HepG2 (cell line): ENCODE data around the gene PEX11B. TPM values are rescaled to one million over a fixed set of nuclear protein-coding genes. Genes with fewer than 3 reads are reported as not detected.

Source experiments
- HDAC6 ChIP-seq: fragments of 200-600 bp; sonication (generic); IDR thresholded peaks from 2 replicates; pipeline ENCODE4 v1.7.0; 2017; ENCODE audit warnings: mild to moderate bottlenecking, antibody characterized with exemption, low read length, low read depth
- MEF2D ChIP-seq: sonication (generic); formaldehyde crosslinking; IDR thresholded peaks from 2 replicates; pipeline ENCODE4 v1.5.1; 2020; ENCODE audit warnings: mild to moderate bottlenecking, missing genetic modification reagents
- NRL ChIP-seq: sonication (generic); formaldehyde crosslinking; IDR thresholded peaks from 2 replicates; pipeline ENCODE4 v1.5.0; 2020; ENCODE audit warnings: missing genetic modification reagents, mild to moderate bottlenecking, moderate library complexity, borderline replicate concordance
- POLR2A ChIP-seq, 2 experiments: IDR thresholded peaks; 2 replicates each; pipeline ENCODE4 v1.6.1; 2011; ENCODE audit warnings: low read depth in 2 of 2, low read length in 2 of 2, mild to moderate bottlenecking in 1 of 2, moderate library complexity in 1 of 2; ENCODE audit not compliant: insufficient read depth in 1 of 2
- SAP130 ChIP-seq: IDR thresholded peaks from 2 replicates; pipeline ENCODE4 v1.6.1; 2016; ENCODE audit warnings: low read depth
- TAF1 ChIP-seq: sonication (generic); formaldehyde crosslinking; IDR thresholded peaks from 2 replicates; pipeline ENCODE4 v1.4.0; 2020; ENCODE audit warnings: missing genetic modification reagents
- ZC3H4 ChIP-seq: sonication (generic); formaldehyde crosslinking; IDR thresholded peaks from 2 replicates; pipeline ENCODE4 v1.4.0; 2020; ENCODE audit warnings: missing genetic modification reagents, borderline replicate concordance
- ZMYM3 ChIP-seq: sonication (generic); formaldehyde crosslinking; IDR thresholded peaks from 2 replicates; pipeline ENCODE4 v1.5.1; 2020; ENCODE audit warnings: mild to moderate bottlenecking, missing genetic modification reagents
- ZNF317 ChIP-seq: sonication (generic); formaldehyde crosslinking; IDR thresholded peaks from 2 replicates; pipeline ENCODE4 v1.5.0; 2020; ENCODE audit warnings: mild to moderate bottlenecking, missing genetic modification reagents
- ZNF335 ChIP-seq: sonication (generic); formaldehyde crosslinking; IDR thresholded peaks from 2 replicates; pipeline ENCODE4 v1.4.0; 2020; ENCODE audit warnings: missing genetic modification reagents
- ZNF501 ChIP-seq: sonication (generic); formaldehyde crosslinking; IDR thresholded peaks from 2 replicates; pipeline ENCODE4 v1.5.1; 2020; ENCODE audit warnings: mild to moderate bottlenecking, moderate library complexity, missing genetic modification reagents
- ZNF605 ChIP-seq: sonication (generic); formaldehyde crosslinking; IDR thresholded peaks from 2 replicates; pipeline ENCODE4 v1.8.0; 2022; ENCODE audit warnings: mild to moderate bottlenecking, missing genetic modification reagents
- ZNF616 ChIP-seq: sonication (generic); formaldehyde crosslinking; IDR thresholded peaks from 2 replicates; pipeline ENCODE4 v1.5.0; 2020; ENCODE audit warnings: low read depth, mild to moderate bottlenecking, missing genetic modification reagents
- ZNF816 ChIP-seq: sonication (generic); formaldehyde crosslinking; IDR thresholded peaks from 2 replicates; pipeline ENCODE4 v1.8.0; 2022; ENCODE audit warnings: missing genetic modification reagents, mild to moderate bottlenecking, borderline replicate concordance
- ZSCAN31 ChIP-seq: sonication (generic); formaldehyde crosslinking; IDR thresholded peaks from 2 replicates; pipeline ENCODE4 v1.5.0; 2020; ENCODE audit warnings: low read depth, mild to moderate bottlenecking, missing genetic modification reagents
- polyA plus RNA-seq, 8 experiments: library from polyadenylated mRNA; depleted of rRNA in 3 of 8; stranded (reverse) in 7 of 8; unstranded in 1 of 8; fragments of >200 nt; fragmentation: Illumina TruSeq in 4 of 8; extraction: Trizol in 4 of 8; gene quantifications; 2 replicates each; pipeline versions ENCODE4 v1.2.1 to v1.2.3, GENCODE V29; 2011 to 2016; ENCODE audit warnings: low read depth in 4 of 8, missing spikeins in 1 of 8, mixed read lengths in 1 of 8; ENCODE audit not compliant: insufficient read depth in 1 of 8
- total RNA-seq, 5 experiments: library from RNA; depleted of rRNA; stranded (reverse); fragments of >200 nt; fragmentation: Illumina TruSeq; extraction: Trizol; gene quantifications; 2 replicates each; pipeline ENCODE4 v1.2.3, GENCODE V29; 2016; ENCODE audit warnings: low read depth in 1 of 5
- TF ChIP-seq, protein P1 (sequence below): sonication (generic); formaldehyde crosslinking; IDR thresholded peaks from 2 replicates; pipeline ENCODE4 v1.5.0; 2020; ENCODE audit warnings: mild to moderate bottlenecking, missing genetic modification reagents
- TF ChIP-seq, protein P2 (sequence below): sonication (generic); formaldehyde crosslinking; IDR thresholded peaks from 2 replicates; pipeline ENCODE4 v1.5.0; 2020; ENCODE audit warnings: mild to moderate bottlenecking, missing genetic modification reagents
- TF ChIP-seq, protein P3 (sequence below), 2 experiments: sonication (generic) in 1 of 2; formaldehyde crosslinking in 1 of 2; IDR thresholded peaks; 2 replicates each; pipeline versions ENCODE4 v1.4.0 to v1.6.1; 2016 to 2020; ENCODE audit warnings: borderline replicate concordance in 1 of 2, low read depth in 1 of 2, mild to moderate bottlenecking in 1 of 2, missing genetic modification reagents in 1 of 2
- TF ChIP-seq, protein P4 (sequence below): sonication (generic); formaldehyde crosslinking; IDR thresholded peaks from 2 replicates; pipeline ENCODE4 v1.8.1; 2023; ENCODE audit warnings: mild to moderate bottlenecking, missing genetic modification reagents

Gene PEX11B
- total and polyA plus RNA-seq, 2 of the 13 experiments (the other 11 are each of a cell fraction or from before 2014, with no cell fraction given), result 21.6 to 48.4 TPM

DNA sequence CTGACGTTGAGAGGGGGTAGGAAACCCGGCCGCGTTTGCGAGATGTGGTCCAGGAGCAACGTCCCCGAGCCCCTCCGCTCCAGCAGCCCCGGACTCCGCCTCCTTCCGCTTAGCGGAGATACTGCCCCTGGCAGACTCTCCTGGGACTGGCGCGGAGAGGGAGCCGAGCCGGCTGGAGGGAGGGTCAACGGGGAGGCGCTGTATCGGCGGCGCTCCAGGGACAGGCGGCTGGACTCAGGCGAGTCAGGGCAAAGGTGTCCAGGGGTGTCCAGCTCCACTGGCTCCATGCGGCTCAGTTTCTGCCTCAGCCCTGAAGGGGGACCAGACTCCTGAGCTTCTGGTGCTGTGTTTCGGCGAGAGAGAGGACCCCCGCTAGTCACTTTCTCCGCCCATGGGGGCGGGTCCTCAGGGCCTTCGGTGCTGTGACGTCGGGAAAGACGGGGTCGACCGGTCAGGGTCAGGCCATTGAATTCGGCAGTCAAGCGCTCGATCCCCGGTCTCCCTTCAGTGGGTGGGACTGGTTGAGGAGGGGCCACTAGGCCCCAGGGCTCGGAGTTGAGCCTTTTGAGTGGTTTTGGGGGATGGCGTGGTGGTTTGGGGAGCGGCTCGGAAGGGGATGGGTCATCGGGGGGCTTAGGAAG, 42.1 kb upstream of the PEX11B start (continued):
- TF ChIP-seq NRL (peak; percentile 79), SAP130 (CRISPR knock-in tag) (peak; percentile 81), HDAC6 (no peak), ZC3H4 (CRISPR knock-in tag) (no peak), POLR2A (IDR thresholded peaks at IDR 0.05; ENCODE audit: insufficient read depth in 1 of 2, low read depth in 2 of 2, low read length in 2 of 2) (peak; percentile 40 to 61; a peak in 2 of 4 replicates), ZNF335 (CRISPR knock-in tag) (no peak), ZMYM3 (CRISPR knock-in tag) (peak; percentile 44; the same call in 1 of the 2 replicates), MEF2D (CRISPR knock-in tag) (peak; percentile 70; the same call in 1 of the 2 replicates), ZSCAN31 (CRISPR knock-in tag) (0 out of 2 replicates have a peak, but pooled peaks have one; percentile 36), ZNF616 (CRISPR knock-in tag) (no peak), ZNF501 (peak; percentile 87), TAF1 (peak; percentile 60; the same call in 1 of the 2 replicates), ZNF605 (peak; percentile 66; the same call in 1 of the 2 replicates), ZNF816 (CRISPR knock-in tag) (0 out of 2 replicates have a peak, but pooled peaks have one; percentile 32), ZNF317 (CRISPR knock-in tag) (no peak)
- TF ChIP-seq, protein P1, sequence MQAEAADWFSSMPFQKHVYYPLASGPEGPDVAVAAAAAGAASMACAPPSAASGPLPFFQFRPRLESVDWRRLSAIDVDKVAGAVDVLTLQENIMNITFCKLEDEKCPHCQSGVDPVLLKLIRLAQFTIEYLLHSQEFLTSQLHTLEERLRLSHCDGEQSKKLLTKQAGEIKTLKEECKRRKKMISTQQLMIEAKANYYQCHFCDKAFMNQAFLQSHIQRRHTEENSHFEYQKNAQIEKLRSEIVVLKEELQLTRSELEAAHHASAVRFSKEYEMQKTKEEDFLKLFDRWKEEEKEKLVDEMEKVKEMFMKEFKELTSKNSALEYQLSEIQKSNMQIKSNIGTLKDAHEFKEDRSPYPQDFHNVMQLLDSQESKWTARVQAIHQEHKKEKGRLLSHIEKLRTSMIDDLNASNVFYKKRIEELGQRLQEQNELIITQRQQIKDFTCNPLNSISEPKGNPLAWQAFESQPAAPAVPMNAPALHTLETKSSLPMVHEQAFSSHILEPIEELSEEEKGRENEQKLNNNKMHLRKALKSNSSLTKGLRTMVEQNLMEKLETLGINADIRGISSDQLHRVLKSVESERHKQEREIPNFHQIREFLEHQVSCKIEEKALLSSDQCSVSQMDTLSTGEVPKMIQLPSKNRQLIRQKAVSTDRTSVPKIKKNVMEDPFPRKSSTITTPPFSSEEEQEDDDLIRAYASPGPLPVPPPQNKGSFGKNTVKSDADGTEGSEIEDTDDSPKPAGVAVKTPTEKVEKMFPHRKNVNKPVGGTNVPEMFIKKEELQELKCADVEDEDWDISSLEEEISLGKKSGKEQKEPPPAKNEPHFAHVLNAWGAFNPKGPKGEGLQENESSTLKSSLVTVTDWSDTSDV (CRISPR knock-in tag), result 0 out of 2 replicates have a peak, but pooled peaks have one; percentile 21
- TF ChIP-seq, protein P2, sequence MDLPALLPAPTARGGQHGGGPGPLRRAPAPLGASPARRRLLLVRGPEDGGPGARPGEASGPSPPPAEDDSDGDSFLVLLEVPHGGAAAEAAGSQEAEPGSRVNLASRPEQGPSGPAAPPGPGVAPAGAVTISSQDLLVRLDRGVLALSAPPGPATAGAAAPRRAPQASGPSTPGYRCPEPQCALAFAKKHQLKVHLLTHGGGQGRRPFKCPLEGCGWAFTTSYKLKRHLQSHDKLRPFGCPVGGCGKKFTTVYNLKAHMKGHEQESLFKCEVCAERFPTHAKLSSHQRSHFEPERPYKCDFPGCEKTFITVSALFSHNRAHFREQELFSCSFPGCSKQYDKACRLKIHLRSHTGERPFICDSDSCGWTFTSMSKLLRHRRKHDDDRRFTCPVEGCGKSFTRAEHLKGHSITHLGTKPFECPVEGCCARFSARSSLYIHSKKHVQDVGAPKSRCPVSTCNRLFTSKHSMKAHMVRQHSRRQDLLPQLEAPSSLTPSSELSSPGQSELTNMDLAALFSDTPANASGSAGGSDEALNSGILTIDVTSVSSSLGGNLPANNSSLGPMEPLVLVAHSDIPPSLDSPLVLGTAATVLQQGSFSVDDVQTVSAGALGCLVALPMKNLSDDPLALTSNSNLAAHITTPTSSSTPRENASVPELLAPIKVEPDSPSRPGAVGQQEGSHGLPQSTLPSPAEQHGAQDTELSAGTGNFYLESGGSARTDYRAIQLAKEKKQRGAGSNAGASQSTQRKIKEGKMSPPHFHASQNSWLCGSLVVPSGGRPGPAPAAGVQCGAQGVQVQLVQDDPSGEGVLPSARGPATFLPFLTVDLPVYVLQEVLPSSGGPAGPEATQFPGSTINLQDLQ (CRISPR knock-in tag), result 0 out of 2 replicates have a peak, but pooled peaks have one; percentile 19
- TF ChIP-seq, protein P3, sequence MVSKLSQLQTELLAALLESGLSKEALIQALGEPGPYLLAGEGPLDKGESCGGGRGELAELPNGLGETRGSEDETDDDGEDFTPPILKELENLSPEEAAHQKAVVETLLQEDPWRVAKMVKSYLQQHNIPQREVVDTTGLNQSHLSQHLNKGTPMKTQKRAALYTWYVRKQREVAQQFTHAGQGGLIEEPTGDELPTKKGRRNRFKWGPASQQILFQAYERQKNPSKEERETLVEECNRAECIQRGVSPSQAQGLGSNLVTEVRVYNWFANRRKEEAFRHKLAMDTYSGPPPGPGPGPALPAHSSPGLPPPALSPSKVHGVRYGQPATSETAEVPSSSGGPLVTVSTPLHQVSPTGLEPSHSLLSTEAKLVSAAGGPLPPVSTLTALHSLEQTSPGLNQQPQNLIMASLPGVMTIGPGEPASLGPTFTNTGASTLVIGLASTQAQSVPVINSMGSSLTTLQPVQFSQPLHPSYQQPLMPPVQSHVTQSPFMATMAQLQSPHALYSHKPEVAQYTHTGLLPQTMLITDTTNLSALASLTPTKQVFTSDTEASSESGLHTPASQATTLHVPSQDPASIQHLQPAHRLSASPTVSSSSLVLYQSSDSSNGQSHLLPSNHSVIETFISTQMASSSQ (IDR thresholded peaks at IDR 0.05; ENCODE audit: low read depth), result no peak
- TF ChIP-seq, protein P3 (CRISPR knock-in tag; IDR thresholded peaks at IDR 0.05; ENCODE audit: borderline replicate concordance), result peak; percentile 40; the same call in 1 of the 2 replicates
- TF ChIP-seq, protein P4, sequence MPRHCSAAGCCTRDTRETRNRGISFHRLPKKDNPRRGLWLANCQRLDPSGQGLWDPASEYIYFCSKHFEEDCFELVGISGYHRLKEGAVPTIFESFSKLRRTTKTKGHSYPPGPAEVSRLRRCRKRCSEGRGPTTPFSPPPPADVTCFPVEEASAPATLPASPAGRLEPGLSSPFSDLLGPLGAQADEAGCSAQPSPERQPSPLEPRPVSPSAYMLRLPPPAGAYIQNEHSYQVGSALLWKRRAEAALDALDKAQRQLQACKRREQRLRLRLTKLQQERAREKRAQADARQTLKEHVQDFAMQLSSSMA (CRISPR knock-in tag), result no peak
